ENCODE results near the gene MXRA8. TPM values are rescaled to one million over a fixed set of nuclear protein-coding genes. Genes with fewer than 3 reads are reported as not detected.

The MXRA8 gene
- total and polyA plus RNA-seq, 9 of the 15 experiments (the other 6 are each of a cell fraction or from before 2014, with no cell fraction given) = 0.66 to 11.3 (median 6.3) TPM

DNA sequence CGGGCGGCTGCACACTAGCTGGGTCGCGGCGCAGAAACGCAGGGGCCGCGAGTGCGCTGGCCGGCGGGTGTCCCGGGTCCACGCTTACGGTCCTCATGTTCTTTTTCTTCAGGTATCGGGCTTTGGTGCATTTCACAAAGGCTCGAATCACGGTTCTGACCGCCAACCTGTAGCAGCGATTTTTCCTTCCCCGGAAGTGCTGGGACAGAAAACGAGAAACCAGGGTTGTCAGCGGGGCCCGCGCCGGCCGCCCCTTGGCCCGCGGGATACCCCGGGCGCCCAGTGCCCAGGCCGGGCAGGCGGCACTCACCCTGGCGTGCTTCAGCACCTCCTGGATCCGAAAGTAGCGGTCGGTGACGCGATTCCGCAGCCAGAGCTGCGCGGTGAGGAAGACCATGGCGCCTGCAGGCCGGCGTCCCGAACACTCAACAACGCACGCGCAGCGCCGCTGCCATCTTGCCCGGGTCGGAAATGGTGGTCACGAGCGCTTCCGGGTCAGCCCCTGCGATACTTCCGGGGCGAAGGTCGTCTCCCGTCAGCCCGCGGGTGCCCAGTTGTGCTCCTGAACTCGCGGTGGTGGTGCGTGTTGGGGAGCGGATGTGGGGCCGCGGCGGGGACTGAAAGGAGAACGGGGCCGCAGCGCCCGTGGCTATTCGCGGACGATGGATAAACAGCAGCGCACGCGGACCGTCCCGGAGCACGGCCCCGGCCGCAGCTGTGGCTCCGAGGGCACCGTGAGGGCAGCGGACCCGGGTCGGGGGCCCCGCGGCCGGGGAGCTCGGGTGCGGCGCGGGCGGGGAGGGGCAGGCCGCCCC is 48.7 kb upstream of the MXRA8 start, which contains the start of gene MRPL20 (continued):
- TF ChIP-seq, protein P1, sequence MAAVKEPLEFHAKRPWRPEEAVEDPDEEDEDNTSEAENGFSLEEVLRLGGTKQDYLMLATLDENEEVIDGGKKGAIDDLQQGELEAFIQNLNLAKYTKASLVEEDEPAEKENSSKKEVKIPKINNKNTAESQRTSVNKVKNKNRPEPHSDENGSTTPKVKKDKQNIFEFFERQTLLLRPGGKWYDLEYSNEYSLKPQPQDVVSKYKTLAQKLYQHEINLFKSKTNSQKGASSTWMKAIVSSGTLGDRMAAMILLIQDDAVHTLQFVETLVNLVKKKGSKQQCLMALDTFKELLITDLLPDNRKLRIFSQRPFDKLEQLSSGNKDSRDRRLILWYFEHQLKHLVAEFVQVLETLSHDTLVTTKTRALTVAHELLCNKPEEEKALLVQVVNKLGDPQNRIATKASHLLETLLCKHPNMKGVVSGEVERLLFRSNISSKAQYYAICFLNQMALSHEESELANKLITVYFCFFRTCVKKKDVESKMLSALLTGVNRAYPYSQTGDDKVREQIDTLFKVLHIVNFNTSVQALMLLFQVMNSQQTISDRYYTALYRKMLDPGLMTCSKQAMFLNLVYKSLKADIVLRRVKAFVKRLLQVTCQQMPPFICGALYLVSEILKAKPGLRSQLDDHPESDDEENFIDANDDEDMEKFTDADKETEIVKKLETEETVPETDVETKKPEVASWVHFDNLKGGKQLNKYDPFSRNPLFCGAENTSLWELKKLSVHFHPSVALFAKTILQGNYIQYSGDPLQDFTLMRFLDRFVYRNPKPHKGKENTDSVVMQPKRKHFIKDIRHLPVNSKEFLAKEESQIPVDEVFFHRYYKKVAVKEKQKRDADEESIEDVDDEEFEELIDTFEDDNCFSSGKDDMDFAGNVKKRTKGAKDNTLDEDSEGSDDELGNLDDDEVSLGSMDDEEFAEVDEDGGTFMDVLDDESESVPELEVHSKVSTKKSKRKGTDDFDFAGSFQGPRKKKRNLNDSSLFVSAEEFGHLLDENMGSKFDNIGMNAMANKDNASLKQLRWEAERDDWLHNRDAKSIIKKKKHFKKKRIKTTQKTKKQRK (IDR thresholded peaks at IDR 0.05; ENCODE audit: borderline replicate concordance, low read depth, low read length) = no peak
- TF ChIP-seq, protein P2, sequence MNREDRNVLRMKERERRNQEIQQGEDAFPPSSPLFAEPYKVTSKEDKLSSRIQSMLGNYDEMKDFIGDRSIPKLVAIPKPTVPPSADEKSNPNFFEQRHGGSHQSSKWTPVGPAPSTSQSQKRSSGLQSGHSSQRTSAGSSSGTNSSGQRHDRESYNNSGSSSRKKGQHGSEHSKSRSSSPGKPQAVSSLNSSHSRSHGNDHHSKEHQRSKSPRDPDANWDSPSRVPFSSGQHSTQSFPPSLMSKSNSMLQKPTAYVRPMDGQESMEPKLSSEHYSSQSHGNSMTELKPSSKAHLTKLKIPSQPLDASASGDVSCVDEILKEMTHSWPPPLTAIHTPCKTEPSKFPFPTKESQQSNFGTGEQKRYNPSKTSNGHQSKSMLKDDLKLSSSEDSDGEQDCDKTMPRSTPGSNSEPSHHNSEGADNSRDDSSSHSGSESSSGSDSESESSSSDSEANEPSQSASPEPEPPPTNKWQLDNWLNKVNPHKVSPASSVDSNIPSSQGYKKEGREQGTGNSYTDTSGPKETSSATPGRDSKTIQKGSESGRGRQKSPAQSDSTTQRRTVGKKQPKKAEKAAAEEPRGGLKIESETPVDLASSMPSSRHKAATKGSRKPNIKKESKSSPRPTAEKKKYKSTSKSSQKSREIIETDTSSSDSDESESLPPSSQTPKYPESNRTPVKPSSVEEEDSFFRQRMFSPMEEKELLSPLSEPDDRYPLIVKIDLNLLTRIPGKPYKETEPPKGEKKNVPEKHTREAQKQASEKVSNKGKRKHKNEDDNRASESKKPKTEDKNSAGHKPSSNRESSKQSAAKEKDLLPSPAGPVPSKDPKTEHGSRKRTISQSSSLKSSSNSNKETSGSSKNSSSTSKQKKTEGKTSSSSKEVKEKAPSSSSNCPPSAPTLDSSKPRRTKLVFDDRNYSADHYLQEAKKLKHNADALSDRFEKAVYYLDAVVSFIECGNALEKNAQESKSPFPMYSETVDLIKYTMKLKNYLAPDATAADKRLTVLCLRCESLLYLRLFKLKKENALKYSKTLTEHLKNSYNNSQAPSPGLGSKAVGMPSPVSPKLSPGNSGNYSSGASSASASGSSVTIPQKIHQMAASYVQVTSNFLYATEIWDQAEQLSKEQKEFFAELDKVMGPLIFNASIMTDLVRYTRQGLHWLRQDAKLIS (CRISPR knock-in tag; IDR thresholded peaks at IDR 0.05) = peak; percentile 92
- TF ChIP-seq, protein P3, sequence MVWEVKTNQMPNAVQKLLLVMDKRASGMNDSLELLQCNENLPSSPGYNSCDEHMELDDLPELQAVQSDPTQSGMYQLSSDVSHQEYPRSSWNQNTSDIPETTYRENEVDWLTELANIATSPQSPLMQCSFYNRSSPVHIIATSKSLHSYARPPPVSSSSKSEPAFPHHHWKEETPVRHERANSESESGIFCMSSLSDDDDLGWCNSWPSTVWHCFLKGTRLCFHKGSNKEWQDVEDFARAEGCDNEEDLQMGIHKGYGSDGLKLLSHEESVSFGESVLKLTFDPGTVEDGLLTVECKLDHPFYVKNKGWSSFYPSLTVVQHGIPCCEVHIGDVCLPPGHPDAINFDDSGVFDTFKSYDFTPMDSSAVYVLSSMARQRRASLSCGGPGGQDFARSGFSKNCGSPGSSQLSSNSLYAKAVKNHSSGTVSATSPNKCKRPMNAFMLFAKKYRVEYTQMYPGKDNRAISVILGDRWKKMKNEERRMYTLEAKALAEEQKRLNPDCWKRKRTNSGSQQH (CRISPR knock-in tag; IDR thresholded peaks at IDR 0.05) = no peak
- TF ChIP-seq, protein P4, sequence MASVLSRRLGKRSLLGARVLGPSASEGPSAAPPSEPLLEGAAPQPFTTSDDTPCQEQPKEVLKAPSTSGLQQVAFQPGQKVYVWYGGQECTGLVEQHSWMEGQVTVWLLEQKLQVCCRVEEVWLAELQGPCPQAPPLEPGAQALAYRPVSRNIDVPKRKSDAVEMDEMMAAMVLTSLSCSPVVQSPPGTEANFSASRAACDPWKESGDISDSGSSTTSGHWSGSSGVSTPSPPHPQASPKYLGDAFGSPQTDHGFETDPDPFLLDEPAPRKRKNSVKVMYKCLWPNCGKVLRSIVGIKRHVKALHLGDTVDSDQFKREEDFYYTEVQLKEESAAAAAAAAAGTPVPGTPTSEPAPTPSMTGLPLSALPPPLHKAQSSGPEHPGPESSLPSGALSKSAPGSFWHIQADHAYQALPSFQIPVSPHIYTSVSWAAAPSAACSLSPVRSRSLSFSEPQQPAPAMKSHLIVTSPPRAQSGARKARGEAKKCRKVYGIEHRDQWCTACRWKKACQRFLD (CRISPR knock-in tag; IDR thresholded peaks at IDR 0.05) = 0 out of 2 replicates have a peak, but pooled peaks have one; percentile 71
- TF ChIP-seq, protein P5, sequence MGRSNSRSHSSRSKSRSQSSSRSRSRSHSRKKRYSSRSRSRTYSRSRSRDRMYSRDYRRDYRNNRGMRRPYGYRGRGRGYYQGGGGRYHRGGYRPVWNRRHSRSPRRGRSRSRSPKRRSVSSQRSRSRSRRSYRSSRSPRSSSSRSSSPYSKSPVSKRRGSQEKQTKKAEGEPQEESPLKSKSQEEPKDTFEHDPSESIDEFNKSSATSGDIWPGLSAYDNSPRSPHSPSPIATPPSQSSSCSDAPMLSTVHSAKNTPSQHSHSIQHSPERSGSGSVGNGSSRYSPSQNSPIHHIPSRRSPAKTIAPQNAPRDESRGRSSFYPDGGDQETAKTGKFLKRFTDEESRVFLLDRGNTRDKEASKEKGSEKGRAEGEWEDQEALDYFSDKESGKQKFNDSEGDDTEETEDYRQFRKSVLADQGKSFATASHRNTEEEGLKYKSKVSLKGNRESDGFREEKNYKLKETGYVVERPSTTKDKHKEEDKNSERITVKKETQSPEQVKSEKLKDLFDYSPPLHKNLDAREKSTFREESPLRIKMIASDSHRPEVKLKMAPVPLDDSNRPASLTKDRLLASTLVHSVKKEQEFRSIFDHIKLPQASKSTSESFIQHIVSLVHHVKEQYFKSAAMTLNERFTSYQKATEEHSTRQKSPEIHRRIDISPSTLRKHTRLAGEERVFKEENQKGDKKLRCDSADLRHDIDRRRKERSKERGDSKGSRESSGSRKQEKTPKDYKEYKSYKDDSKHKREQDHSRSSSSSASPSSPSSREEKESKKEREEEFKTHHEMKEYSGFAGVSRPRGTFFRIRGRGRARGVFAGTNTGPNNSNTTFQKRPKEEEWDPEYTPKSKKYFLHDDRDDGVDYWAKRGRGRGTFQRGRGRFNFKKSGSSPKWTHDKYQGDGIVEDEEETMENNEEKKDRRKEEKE (IDR thresholded peaks at IDR 0.05; ENCODE audit: borderline replicate concordance in 1 of 2, control insufficient read depth in 1 of 2, low read depth in 2 of 2, low read length in 1 of 2) = no peak
- TF ChIP-seq ZBTB8A (IDR thresholded peaks at IDR 0.05; ENCODE audit: partially characterized antibody) = no peak
- 0 out of 2 replicates have a peak, but pooled peaks have one; percentile 13 for TF ChIP-seq ATF1 (CRISPR knock-in tag; IDR thresholded peaks at IDR 0.05)
- TF ChIP-seq ATF1 (tag; IDR thresholded peaks at IDR 0.05) = peak; percentile 87
